ENCODE data around the gene SERPINA10. TPM values are rescaled to one million over a fixed set of nuclear protein-coding genes. Genes with fewer than 3 reads are reported as not detected.
"Not testable (repeated sequence)": the region's sequence is repeated elsewhere in the genome, so short reads cannot be mapped to it uniquely, and the experiment has no call there.

The SERPINA10 gene
- total and polyA plus RNA-seq, 2 of the 13 experiments (the other 11 are each of a cell fraction or from before 2014, with no cell fraction given), result 20.1 to 20.2 TPM

GRCh38 chr14:94276898-94277561 is 16.0 kb downstream of the SERPINA10 start (continued):
- peak; percentile 92 for TF ChIP-seq ZNF770 (CRISPR knock-in tag; IDR thresholded peaks at IDR 0.05)
- peak; percentile 83; the same call in 1 of the 2 replicates for TF ChIP-seq MYC (CRISPR knock-in tag; IDR thresholded peaks at IDR 0.05; ENCODE audit: borderline replicate concordance)
- peak; percentile 46; the same call in 1 of the 2 replicates for TF ChIP-seq ZNF598 (CRISPR knock-in tag; IDR thresholded peaks at IDR 0.05; ENCODE audit: borderline replicate concordance)
- peak; percentile 55; the same call in 1 of the 2 replicates for TF ChIP-seq KMT2A (CRISPR knock-in tag; IDR thresholded peaks at IDR 0.05)
- TF ChIP-seq STAG1 (CRISPR knock-in tag; IDR thresholded peaks at IDR 0.05), result peak; percentile 26
- not testable (repeated sequence) for TF ChIP-seq FOXP1 (IDR thresholded peaks at IDR 0.05)
- 0 out of 2 replicates have a peak, but pooled peaks have one; percentile 39 for TF ChIP-seq FOXP1 (CRISPR knock-in tag; IDR thresholded peaks at IDR 0.05)
- peak; percentile 87; the same call in 1 of the 2 replicates for TF ChIP-seq ZNF614 (CRISPR knock-in tag; IDR thresholded peaks at IDR 0.05; ENCODE audit: borderline replicate concordance)
- TF ChIP-seq RXRB (CRISPR knock-in tag; IDR thresholded peaks at IDR 0.05; ENCODE audit: borderline replicate concordance), result peak; percentile 69
- TF ChIP-seq ZNF792 (CRISPR knock-in tag; IDR thresholded peaks at IDR 0.05), result peak; percentile 86; the same call in 1 of the 2 replicates
- peak; percentile 77; the same call in 1 of the 2 replicates for TF ChIP-seq HNF4G (IDR thresholded peaks at IDR 0.05; ENCODE audit: borderline replicate concordance, low read depth, low read length)
- TF ChIP-seq HNF4G (CRISPR knock-in tag; IDR thresholded peaks at IDR 0.05; ENCODE audit: borderline replicate concordance, low read depth), result peak; percentile 83; the same call in 1 of the 2 replicates
- TF ChIP-seq CBX5 (CRISPR knock-in tag; IDR thresholded peaks at IDR 0.05; ENCODE audit: borderline replicate concordance), result peak; percentile 85; the same call in 1 of the 2 replicates
- peak; percentile 80 for TF ChIP-seq FOXP4 (CRISPR knock-in tag; IDR thresholded peaks at IDR 0.05)
- peak; percentile 87; the same call in 1 of the 2 replicates for TF ChIP-seq MIER3 (CRISPR knock-in tag; IDR thresholded peaks at IDR 0.05; ENCODE audit: borderline replicate concordance)
- peak; percentile 63; the same call in 1 of the 2 replicates for TF ChIP-seq ZFP37 (CRISPR knock-in tag; IDR thresholded peaks at IDR 0.05; ENCODE audit: borderline replicate concordance)
- peak; percentile 45; the same call in 1 of the 2 replicates for TF ChIP-seq BCL6 (CRISPR knock-in tag; IDR thresholded peaks at IDR 0.05)
- TF ChIP-seq MED1 (CRISPR knock-in tag; IDR thresholded peaks at IDR 0.05), result peak; percentile 89
- TF ChIP-seq ZNF609 (CRISPR knock-in tag; IDR thresholded peaks at IDR 0.05; ENCODE audit: borderline replicate concordance), result peak; percentile 49; the same call in 1 of the 2 replicates
- peak; percentile 65 for TF ChIP-seq PPARG (CRISPR knock-in tag; conservative IDR thresholded peaks at IDR 0.05)
- 0 out of 2 replicates have a peak, but pooled peaks have one; percentile 22 for TF ChIP-seq ZNF501 (CRISPR knock-in tag; IDR thresholded peaks at IDR 0.05)
- peak; percentile 80; the same call in 1 of the 2 replicates for TF ChIP-seq ZNF124 (CRISPR knock-in tag; IDR thresholded peaks at IDR 0.05)

Data from HepG2 (cell line).